Erythroblast (primary cell): Measurements from ENCODE around the gene DNER.

Experiments
- GATA1 ChIP-seq: IDR thresholded peaks from 2 replicates; pipeline ENCODE4 v1.6.1; 2011; ENCODE audit warnings: low read depth, mild to moderate bottlenecking, control low read depth, low read length, moderate library complexity
- POLR2A ChIP-seq: IDR thresholded peaks from 2 replicates; pipeline ENCODE4 v1.6.1; 2011; ENCODE audit warnings: mild to moderate bottlenecking, low read length

- no peak for TF ChIP-seq POLR2A
- no peak for TF ChIP-seq GATA1
Observed at GRCh38 chr2:229530434-229530833, 183.9 kb downstream of the DNER start.
